ENCODE results near the gene NUB1. TPM values are rescaled to one million over a fixed set of nuclear protein-coding genes. Genes with fewer than 3 reads are reported as not detected.
"Not testable (repeated sequence)": the region's sequence is repeated elsewhere in the genome, so short reads cannot be mapped to it uniquely, and the experiment has no call there.

Gene NUB1
- total RNA-seq = 31.3 TPM
- long read RNA-seq, transcript NUB1-201 (15 exons, 3,180 nt) = major isoform, 5 of 12 reads
- long read RNA-seq, partial matches to known transcripts = 1 of 12 reads
- long read RNA-seq, other reads (novel, unspliced or antisense) = 5 of 12 reads

- DNase-seq (ENCODE audit: missing footprints) = peak; percentile 97
- intact Hi-C loops (cut with DNase I) = no loop called here
- ATAC-seq = peak; percentile 99
Observed at GRCh38 chr7:151341357-151342101, at the start of gene NUB1. Gene NUB1 (plus strand): TSS chr7:151341812. CDS start chr7:151345350, 3,538 bp downstream.

GRCh38 chr7:151292850-151293249 lies 48.8 kb upstream of the NUB1 start:
- DNase-seq (ENCODE audit: missing footprints) (no peak), ATAC-seq (no peak)
- intact Hi-C loops (cut with DNase I) = no loop called here

- no peak for ATAC-seq
- intact Hi-C loops (cut with DNase I) = no loop called here
Observed at GRCh38 chr7:151296202-151296992, 45.2 kb upstream of the NUB1 start.

DNA sequence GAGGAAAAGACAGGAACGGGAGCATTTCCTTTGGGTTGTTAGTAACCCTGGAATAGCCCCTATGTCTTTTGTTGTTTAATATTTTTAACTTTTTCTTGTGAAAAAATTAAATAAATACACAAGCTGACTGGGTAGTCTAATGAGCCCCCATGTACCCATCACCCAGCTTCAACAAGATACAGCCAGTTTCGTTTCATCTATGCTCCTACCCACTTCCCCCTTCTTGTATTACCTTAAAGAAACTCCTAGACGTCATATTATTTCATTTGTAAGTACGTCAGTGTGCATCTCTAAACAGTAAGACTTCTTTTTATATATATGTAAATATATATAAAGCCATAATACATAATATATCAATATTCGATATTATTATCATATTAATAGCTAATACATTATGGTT lies 42.8 kb upstream of the NUB1 start:
- no peak for ATAC-seq
- intact Hi-C loops (cut with DNase I) = no loop called here
- no peak for DNase-seq (ENCODE audit: missing footprints)

More at GRCh38 chr7:151296202-151296992, 45.2 kb upstream of the NUB1 start:
- no peak for DNase-seq (ENCODE audit: missing footprints)

DNA sequence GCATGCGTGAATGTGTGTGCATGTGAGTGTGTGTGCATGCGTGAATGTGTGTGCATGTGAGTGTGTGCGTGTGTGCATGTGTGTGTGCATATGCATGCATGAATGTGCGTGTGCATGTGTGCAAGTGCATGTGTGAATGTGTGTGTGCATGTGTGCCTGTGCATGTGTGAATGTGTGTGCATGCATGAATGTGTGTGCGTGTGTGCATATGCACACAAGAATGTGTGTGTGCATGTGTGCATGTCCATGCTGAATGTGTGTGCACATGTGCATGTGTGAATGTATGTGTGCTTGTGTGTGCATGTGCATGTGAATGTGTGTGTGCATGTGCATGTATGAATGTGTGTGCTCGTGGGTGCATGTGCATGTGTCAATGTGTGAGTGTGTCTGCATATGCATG lies 42.1 kb upstream of the NUB1 start:
- intact Hi-C loops (cut with DNase I) = no loop called here
- ATAC-seq (no peak), DNase-seq (ENCODE audit: missing footprints) (no peak)

GRCh38 chr7:151299940-151300645 lies 41.5 kb upstream of the NUB1 start:
- DNase-seq (ENCODE audit: missing footprints) (no peak), ATAC-seq (no peak)
- intact Hi-C loops (cut with DNase I) = no loop called here

GRCh38 chr7:151301471-151302462 lies 39.8 kb upstream of the NUB1 start:
- DNase-seq (ENCODE audit: missing footprints) (no peak), ATAC-seq (no peak)
- intact Hi-C loops (cut with DNase I) = loop anchor here (2.0 kb wide), 4 partner anchors 53 to 179 kb away; partner anchors contain the start of genes CHPF2 and SMARCD3

- ATAC-seq; intact Hi-C loops (cut with DNase I); DNase-seq (ENCODE audit: missing footprints): not testable (repeated sequence)
Observed at GRCh38 chr7:151304251-151304650, 37.4 kb upstream of the NUB1 start.

GRCh38 chr7:151304856-151305255 lies 36.8 kb upstream of the NUB1 start:
- ATAC-seq (no peak), DNase-seq (ENCODE audit: missing footprints) (no peak)
- intact Hi-C loops (cut with DNase I) = no loop called here

- DNase-seq (ENCODE audit: missing footprints) (no peak), ATAC-seq (no peak)
- intact Hi-C loops (cut with DNase I) = no loop called here
Observed at GRCh38 chr7:151306374-151306773, 35.2 kb upstream of the NUB1 start.

DNA sequence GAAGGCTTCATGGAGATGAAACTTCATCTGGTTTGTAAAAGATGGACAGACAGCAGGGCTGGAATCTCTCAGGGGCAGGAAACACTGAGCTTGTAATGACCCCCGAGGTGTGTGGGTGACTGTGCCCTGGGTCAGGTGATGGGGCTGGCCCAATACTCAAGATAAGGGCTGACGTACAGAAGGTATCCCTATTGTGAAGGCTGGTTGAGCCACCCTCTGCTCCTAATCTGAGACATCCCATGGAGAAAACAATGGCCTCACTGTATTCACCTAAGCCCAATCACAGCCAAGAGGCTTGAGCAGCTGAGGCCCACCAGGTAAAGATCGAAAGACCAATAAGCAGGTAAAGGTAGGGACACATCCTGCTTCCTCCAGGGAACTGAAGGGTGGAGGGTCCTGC lies 34.8 kb upstream of the NUB1 start:
- ATAC-seq (no peak), DNase-seq (ENCODE audit: missing footprints) (no peak)
- intact Hi-C loops (cut with DNase I) = no loop called here

DNA sequence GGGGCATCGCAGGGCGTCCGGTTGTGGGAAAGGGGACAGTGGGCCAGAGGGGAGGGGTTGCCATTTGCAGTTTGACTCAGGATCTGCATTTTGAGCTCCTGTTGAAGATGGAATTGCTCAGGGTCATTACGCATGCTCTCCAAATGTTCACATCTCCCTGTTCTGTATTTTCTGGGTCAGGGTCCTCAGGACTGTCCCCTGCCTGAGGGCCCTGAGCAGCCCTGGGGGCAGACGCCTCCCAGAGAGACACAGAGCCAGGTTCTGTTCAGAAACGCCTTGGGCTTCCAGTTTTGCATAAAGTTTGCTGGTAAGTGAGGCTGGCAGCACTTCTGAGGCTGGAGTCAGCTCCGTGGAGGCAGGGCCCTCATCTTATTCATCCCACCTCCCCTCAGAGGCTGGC lies 34.1 kb upstream of the NUB1 start:
- DNase-seq (ENCODE audit: missing footprints) = no peak
- ATAC-seq = no peak
- intact Hi-C loops (cut with DNase I) = no loop called here

DNA sequence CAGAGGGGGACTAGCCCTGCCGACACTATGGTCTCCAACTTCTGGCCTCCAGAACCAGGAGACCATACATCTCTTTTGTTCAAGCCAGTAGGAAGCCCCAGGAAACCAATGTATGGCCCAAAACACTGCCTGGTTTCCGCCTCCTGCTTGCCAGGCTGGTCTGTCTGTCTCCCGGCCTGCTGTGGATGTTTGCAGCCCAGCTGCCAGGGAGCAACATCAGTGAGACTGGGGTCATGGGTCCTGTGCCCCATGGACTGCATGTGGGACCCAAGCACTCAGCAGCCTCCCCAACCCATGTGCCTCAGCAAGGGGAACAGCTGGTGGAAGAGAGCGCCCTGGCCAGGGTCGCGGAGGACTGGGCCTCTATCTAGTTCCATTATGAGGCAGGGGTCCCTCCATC lies 33.4 kb upstream of the NUB1 start:
- intact Hi-C loops (cut with DNase I) = no loop called here
- DNase-seq (ENCODE audit: missing footprints) (no peak), ATAC-seq (no peak)

- DNase-seq (ENCODE audit: missing footprints) = no peak
- ATAC-seq = no peak
- intact Hi-C loops (cut with DNase I) = no loop called here
Observed at GRCh38 chr7:151308791-151309190, 32.8 kb upstream of the NUB1 start.

- intact Hi-C loops (cut with DNase I) = no loop called here
- no peak for ATAC-seq
Observed at GRCh38 chr7:151309311-151309710, 32.3 kb upstream of the NUB1 start.

DNA sequence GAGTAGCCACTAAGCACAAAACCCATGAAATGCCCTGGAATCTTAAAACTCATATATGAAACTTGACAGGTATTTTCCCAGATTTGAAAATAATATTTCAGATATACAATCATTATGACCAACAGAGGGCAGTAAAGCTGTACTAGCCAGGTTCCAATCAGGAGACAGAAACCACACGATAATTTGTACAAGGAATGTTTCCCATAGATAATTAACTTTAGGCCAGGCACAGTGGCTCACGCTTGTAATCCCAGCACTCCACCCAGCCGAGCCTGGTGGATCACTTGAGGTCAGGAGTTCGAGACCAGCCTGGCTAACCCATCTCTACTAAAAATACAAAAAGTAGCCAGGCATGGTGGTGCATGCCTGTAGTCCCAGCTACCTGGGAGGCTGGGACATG lies 31.0 kb upstream of the NUB1 start:
- intact Hi-C loops (cut with DNase I) = no loop called here
- no peak for ATAC-seq
- no peak for DNase-seq (ENCODE audit: missing footprints)

More at GRCh38 chr7:151309311-151309710, 32.3 kb upstream of the NUB1 start:
- DNase-seq (ENCODE audit: missing footprints) = no peak

DNA sequence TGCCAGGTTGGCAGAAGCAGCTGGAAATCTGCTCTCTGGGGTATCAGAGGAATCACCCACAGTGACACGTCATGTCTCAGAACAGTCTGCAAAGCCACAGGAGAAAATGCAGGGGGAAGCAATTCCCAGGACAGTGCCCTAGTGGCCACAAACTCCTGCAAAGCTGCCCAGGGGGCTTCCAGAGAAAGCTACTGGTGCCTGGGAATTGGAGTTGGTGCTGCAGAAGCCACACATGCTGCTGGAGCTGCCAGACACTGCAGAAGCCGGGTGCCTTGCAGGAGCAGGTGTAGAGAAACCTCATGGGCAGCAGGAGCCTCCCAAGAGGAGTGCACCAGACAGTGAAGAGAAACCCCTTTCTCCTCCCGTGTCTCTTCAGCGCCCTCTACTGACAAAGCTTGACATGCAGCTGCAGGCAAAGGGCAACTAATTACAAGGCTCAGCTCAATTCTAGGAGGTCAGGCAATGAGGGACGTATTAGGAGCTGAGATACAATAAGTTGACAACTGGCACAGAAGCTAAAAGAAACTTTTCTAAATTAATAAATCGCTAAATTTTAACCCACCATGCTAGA lies 30.2 kb upstream of the NUB1 start:
- no peak for DNase-seq (ENCODE audit: missing footprints)

DNA sequence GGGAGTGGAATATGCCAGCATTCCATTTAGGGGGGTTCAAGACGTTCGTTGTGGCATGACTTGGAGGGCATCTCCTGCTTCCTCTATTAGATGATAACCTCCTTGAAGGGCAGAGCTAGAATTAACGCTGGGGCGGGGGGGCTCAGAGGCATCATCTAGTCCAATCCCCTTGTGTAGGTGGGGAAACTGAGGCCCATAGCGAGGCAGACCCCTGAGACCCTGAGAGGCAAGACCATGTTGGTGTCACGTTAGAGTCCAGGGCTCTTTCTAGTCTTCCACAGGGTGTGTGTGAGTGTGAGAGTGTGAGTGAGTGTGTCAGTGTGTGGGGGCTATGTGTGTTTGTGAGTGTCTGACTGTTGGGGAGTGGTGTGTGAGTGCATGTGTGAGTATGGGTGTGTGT lies 29.3 kb upstream of the NUB1 start:
- intact Hi-C loops (cut with DNase I) = no loop called here
- ATAC-seq (no peak), DNase-seq (ENCODE audit: missing footprints) (no peak)

More for the DNA sequence above, 30.2 kb upstream of the NUB1 start:
- ATAC-seq = no peak
- intact Hi-C loops (cut with DNase I) = no loop called here

Data from Right ventricle myocardium inferior (tissue), 1 donor.